Left ventricle myocardium inferior (tissue), 1 donor: ENCODE results near the gene GAREM2. TPM values are rescaled to one million over a fixed set of nuclear protein-coding genes. Genes with fewer than 3 reads are reported as not detected.

ENCODE experiments used
- DNase-seq: peaks from one replicate; pipeline ENCODE4 v3.0.0-alpha.2; 2020
- H3K27ac ChIP-seq: fragments of 200-600 bp; replicated peaks from 2 replicates; pipeline ENCODE4 v1.8.0; 2021
- H3K27me3 ChIP-seq: fragments of 200-600 bp; 2 replicates; pipeline ENCODE4 v1.8.0; 2021; ENCODE audit warnings: low read depth
- H3K36me3 ChIP-seq: fragments of 200-600 bp; 2 replicates; pipeline ENCODE4 v1.8.0; 2021
- H3K4me1 ChIP-seq: fragments of 200-600 bp; 2 replicates; pipeline ENCODE4 v1.8.0; 2021
- H3K4me3 ChIP-seq: fragments of 200-600 bp; 2 replicates; pipeline ENCODE4 v1.8.0; 2021; ENCODE audit warnings: mild to moderate bottlenecking, moderate library complexity
- H3K9me3 ChIP-seq: fragments of 200-600 bp; replicated peaks from 2 replicates; pipeline ENCODE4 v1.8.0; 2021
- intact Hi-C: fragments of 100-400 bp; cut with micrococcal nuclease; formaldehyde crosslinking; loops from one replicate; pipeline ENCODE4 v1.11.0; 2022
- total RNA-seq: library from RNA; stranded (reverse); fragmentation: NEBNext Ultra II Directional; extraction: Animal tissue kit (Norgen Biotek cat#: 25700); gene quantifications from one replicate; pipeline ENCODE4 v1.2.1, GENCODE V29; 2021
- TF ChIP-seq, protein P1 (sequence below): fragments of 200-600 bp; IDR thresholded peaks from 2 replicates; pipeline ENCODE4 v1.8.0; 2021; ENCODE audit warnings: antibody characterized with exemption, mild to moderate bottlenecking, borderline replicate concordance
- donor health status: DM: no; HTN: yes; CAD: no; lungs with severe emphysema.

Gene GAREM2
- total RNA-seq, 1 donor from 2014 or later, result 0.93 TPM

DNA sequence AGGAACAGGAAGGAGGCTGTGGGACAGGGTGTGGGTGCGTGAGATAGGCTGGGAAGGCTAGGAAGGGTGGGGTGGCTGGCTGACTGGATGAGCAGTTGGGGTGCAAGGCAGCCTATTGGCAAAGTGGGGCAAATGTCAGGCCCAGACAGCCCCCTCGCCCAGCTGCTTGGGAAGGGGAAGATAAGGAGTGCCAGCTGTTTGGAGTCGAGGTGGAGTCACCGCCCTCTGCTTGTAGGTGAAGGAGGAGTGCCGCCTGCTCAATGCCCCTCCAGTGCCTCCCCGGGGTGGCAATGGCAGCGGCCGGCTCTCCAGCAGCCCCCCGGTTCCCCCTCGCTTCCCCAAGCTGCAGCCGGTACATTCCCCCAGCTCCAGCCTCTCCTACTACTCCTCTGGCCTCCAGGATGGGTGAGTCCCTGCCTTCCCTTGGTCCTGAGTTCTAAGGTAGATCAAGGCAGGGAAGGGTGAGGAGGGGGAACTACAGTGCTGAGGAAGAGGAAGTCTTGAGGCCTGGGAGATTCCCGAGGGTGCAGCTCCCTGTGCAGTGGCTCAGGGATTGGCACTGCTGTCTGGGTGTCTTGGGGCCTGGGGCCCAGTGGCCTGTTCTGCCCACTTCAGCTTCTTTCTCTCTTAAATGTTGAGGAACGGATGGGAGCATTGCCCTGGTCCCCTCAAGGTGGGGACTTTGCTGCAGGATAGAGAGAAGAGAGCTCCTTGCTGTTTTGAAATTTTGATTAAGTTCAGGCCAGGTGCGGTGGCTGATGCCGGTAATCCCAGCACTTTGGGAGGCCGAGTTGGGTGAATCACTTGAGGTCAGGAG is 13.3 kb downstream of the GAREM2 start:
- Histone ChIP-seq H3K4me3 (peak overlapping the region; percentile 71), H3K27ac (no peak overlapping the region), H3K27me3 (no peaks in the 10 kb centered on the region), H3K9me3 (no peaks in the 10 kb centered on the region), H3K4me1 (peaks cover 18% of the 10 kb centered on the region), H3K36me3 (peaks cover 15% of the 10 kb centered on the region)
- TF ChIP-seq, protein P1, sequence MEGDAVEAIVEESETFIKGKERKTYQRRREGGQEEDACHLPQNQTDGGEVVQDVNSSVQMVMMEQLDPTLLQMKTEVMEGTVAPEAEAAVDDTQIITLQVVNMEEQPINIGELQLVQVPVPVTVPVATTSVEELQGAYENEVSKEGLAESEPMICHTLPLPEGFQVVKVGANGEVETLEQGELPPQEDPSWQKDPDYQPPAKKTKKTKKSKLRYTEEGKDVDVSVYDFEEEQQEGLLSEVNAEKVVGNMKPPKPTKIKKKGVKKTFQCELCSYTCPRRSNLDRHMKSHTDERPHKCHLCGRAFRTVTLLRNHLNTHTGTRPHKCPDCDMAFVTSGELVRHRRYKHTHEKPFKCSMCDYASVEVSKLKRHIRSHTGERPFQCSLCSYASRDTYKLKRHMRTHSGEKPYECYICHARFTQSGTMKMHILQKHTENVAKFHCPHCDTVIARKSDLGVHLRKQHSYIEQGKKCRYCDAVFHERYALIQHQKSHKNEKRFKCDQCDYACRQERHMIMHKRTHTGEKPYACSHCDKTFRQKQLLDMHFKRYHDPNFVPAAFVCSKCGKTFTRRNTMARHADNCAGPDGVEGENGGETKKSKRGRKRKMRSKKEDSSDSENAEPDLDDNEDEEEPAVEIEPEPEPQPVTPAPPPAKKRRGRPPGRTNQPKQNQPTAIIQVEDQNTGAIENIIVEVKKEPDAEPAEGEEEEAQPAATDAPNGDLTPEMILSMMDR, result no peak
- intact Hi-C loops, result no loop called here
- no peak for DNase-seq

DNA sequence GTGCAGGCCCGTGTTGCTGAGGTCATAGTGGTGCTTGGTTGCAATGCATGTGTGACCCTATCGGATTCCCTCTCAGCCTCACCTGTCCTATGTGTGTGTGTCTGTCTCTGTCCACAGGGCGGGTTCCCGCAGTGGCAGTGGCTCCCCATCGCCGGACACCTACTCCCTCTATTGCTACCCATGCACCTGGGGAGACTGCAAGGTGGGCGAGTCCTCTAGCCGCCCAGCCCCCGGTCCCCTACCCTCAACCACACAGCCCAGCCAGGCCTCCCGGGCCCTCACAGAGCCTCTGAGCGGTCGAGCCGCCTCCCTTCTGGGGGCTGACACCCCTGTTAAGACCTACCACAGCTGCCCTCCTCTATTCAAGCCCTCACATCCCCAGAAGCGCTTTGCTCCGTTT is 14.2 kb downstream of the GAREM2 start:
- Histone ChIP-seq H3K9me3 (no peaks in the 10 kb centered on the region), H3K4me1 (peaks cover 23% of the 10 kb centered on the region), H3K27me3 (no peaks in the 10 kb centered on the region), H3K4me3 (no peak overlapping the region), H3K27ac (no peak overlapping the region), H3K36me3 (peaks cover 24% of the 10 kb centered on the region)
- DNase-seq, result no peak
- TF ChIP-seq, protein P1, result no peak
- intact Hi-C loops, result no loop called here

DNA sequence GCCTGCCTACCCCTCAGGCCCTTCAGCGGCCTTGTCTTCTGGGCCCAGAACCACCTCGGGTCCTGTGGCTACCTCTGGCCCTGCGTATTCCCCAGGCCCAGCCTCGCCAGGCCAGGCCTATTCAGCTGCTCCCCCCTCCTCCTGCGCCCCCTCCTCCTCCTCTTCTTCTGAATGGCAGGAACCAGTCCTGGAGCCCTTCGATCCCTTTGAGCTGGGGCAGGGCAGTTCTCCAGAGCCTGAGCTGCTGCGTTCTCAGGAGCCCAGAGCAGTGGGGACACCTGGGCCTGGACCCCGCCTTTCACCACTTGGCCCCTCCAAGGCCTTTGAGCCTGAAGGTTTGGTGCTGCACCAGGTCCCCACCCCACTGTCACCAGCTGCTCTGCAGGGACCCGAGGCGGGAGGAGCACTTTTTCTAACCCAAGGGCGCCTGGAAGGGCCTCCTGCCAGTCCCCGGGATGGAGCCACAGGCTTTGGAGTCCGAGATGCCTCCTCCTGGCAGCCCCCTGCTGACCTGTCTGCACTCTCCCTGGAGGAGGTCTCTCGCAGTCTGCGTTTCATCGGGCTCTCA is 14.7 kb downstream of the GAREM2 start:
- peaks cover 23% of the 10 kb centered on the region for H3K4me1 ChIP-seq
- no peaks in the 10 kb centered on the region for H3K9me3 ChIP-seq
- no peak overlapping the region for H3K27ac ChIP-seq
- intact Hi-C loops, result no loop called here
- DNase-seq, result no peak
- peaks cover 29% of the 10 kb centered on the region for H3K36me3 ChIP-seq
- H3K27me3 ChIP-seq, result no peaks in the 10 kb centered on the region
- TF ChIP-seq, protein P1, result no peak
- H3K4me3 ChIP-seq, result no peak overlapping the region

DNA sequence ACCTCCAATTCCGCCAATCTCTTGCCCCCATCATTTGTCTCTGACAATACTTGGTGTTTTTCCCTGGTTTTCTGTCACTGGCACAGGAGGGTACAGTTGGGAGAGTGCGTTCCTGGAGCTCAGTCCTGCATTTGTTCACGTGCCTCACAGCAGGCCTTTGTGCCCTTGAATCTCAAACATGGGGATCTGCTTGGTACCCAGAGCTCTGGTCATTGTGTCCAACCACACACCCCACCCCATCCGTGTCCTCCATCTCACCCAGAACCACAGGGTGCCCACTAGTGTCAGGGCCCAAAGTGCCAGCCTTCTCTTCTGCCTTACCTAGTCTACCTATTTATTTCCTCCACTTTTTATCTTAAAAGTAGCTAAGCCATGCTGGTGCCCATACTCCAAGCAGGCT is 16.2 kb downstream of the GAREM2 start:
- H3K27ac ChIP-seq, result no peak overlapping the region
- intact Hi-C loops, result no loop called here

DNA sequence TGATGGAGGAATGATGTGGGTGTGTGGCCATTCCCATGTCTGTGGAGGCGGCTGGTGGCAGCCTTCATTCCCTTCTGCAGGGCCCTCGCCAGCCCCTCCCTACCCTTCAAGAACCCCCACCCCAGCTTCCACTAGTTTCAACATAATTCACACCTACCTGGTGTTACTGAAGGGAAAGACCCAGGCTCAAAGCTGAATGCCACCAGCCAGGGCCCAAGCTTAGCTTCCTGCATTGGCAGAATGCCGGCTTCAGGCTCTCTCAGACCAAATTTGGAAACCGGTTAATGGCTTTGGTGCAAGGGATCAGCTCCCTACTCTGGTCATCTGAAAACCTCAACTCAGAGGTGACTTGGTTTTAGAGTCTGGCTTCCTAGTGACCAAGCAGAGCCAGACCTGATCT is 16.9 kb downstream of the GAREM2 start:
- no peak for DNase-seq
- TF ChIP-seq, protein P1, result no peak
- Histone ChIP-seq H3K27me3 (no peaks in the 10 kb centered on the region), H3K36me3 (peaks cover 50% of the 10 kb centered on the region), H3K27ac (peak overlapping the region; percentile 36), H3K4me3 (no peak overlapping the region), H3K4me1 (peaks cover 17% of the 10 kb centered on the region), H3K9me3 (no peaks in the 10 kb centered on the region)
- intact Hi-C loops, result no loop called here

More for the DNA sequence above, 16.2 kb downstream of the GAREM2 start:
- Histone ChIP-seq H3K36me3 (peaks cover 44% of the 10 kb centered on the region), H3K4me1 (peaks cover 21% of the 10 kb centered on the region), H3K9me3 (no peaks in the 10 kb centered on the region), H3K27me3 (no peaks in the 10 kb centered on the region), H3K4me3 (no peak overlapping the region)
- DNase-seq, result no peak
- TF ChIP-seq, protein P1, result no peak
